GM12874 (cell line): ENCODE data around the gene UPK3BL2.
A peak's percentile ranks its signal among the peaks of the same experiment; 100 is the strongest.
"Not testable (repeated sequence)": the region's sequence is repeated elsewhere in the genome, so short reads cannot be mapped to it uniquely, and the experiment has no call there.

Experiments used
- CTCF ChIP-seq: IDR thresholded peaks from 2 replicates; pipeline ENCODE4 v1.5.1; 2011; ENCODE audit warnings: low read depth, mild to moderate bottlenecking, control low read depth, low read length, moderate library complexity; ENCODE audit not compliant: insufficient read depth

UPK3BL2 gene, protein sequence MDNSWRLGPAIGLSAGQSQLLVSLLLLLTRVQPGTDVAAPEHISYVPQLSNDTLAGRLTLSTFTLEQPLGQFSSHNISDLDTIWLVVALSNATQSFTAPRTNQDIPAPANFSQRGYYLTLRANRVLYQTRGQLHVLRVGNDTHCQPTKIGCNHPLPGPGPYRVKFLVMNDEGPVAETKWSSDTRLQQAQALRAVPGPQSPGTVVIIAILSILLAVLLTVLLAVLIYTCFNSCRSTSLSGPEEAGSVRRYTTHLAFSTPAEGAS

DNA sequence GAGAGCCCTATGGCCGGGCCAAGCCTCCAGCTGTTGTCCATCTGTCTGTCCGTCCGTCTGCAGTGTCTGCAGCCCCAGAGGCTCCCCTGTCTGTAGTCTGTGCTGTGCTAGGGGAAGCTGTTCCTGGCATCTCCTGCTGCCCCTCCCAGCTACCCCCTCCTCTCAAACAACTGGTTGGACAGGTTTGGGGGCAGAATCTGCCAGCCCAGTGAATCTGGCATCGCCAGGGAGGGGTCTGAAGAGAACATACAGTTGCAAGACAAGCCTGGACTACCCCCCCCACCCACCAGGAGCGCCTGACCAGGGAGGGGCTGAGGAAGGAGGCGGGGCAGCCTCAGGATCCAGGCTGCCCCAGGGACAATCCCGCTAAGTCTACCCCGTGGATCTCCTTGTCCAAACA lies at the start of gene UPK3BL2:
TSS of gene UPK3BL2 (minus strand) at position 101 of the 400 bp plus-strand sequence. CDS start at position 41, 60 bp downstream.
- not testable (repeated sequence) for TF ChIP-seq CTCF

DNA sequence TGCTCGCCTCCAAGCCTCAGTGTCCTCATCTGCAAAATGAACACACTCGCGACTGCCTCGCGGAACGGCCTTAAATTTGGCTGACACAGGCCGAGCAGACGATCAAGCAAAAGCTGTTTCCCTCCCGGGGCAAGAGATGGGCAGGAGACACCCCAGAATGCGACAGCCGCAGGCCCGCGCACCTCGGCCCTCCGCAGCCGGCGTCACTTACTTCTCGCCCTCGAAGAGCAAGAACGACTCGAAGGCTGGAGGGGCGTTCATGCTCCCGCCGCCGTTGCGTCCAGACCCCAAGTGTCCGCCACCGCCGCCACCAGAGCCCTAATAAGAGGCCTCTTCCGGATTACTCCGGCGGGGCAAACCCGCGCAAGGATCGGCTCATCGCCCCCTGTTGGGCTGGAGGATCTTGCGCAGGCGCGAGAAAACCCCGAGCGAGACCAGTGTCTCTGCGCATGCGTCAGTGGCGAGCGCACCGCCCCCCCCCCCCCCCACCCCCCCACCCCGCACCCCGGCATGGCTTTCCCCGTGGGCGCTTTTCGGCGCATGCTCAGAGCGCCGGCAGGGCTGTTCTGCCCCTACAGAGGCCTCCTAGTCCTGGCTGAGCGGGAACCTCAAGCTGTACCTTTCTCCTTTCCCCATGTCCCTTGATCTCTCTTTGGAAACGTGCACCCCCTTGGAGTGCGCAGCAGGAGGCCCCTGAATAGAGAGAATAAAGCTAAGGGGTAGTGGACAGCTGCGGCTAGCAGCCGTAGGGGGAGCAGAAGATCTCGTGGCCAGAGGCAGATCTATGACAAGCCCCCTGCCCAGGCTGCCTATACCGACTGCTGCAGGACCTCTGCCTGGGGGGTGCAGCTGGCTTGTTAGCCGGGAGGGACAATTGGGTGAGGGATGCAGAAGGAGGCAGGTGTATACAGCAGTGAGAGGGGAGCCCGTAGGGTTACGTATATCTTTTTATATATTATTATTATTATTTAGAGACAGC lies 29.1 kb upstream of the UPK3BL2 start, which contains the start of gene POLR2J3:
TSS of gene POLR2J3 (minus strand) at position 323 of the 979 bp plus-strand sequence. CDS start at position 261, 62 bp downstream.
- peak; percentile 45 for TF ChIP-seq CTCF

DNA sequence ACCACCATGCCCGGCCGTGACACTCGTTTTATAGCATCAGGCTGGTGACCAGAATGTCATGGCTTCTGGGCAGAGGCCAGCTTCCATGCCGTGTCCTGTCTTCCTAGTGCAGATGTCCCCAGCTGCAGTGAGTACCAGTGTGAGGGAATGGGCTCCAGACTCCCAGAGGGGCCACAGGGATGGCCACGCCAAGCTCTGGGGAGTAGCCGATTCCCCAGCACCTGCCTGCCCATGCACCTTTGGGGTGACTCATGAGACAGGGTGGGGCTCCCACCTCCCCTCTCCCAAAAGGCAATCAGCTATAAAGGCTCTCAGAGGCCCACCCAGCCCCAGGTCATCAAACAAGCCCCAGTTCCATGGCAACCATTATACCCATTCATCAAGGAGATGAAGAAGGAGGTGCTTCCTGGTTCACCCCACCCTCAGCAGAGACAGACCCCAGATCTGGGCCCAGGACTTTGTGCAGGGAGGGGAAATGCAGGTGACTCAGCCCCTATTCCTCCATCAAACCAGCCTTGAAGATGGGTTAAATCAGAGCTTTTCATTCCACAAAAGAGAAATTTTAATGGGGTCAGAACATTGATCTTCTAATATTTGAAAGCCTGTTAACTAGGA lies 7.4 kb upstream of the UPK3BL2 start, which contains the start of gene SPDYE2:
TSS of gene SPDYE2 (plus strand) at position 419 of the 615 bp plus-strand sequence. CDS start 2,030 bp downstream, outside the sequence.
- TF ChIP-seq CTCF, result not testable (repeated sequence)

GRCh38 chr7:102517550-102518147 lies 25.8 kb downstream of the UPK3BL2 start, which contains the start of gene RASA4B:
RASA4B (minus strand) TSS chr7:102517777; CDS start chr7:102517710, 67 bp downstream.
- TF ChIP-seq CTCF, result not testable (repeated sequence)
